Measurements from ENCODE around the gene TMEM33.
A peak's percentile ranks its signal among the peaks of the same experiment; 100 is the strongest.

The TMEM33 gene

GRCh38 chr4:41940834-41941233 is 5.6 kb downstream of the TMEM33 start:
- no peak for DNase-seq

GRCh38 chr4:41943506-41943905 is 8.3 kb downstream of the TMEM33 start:
- DNase-seq = no peak

DNA sequence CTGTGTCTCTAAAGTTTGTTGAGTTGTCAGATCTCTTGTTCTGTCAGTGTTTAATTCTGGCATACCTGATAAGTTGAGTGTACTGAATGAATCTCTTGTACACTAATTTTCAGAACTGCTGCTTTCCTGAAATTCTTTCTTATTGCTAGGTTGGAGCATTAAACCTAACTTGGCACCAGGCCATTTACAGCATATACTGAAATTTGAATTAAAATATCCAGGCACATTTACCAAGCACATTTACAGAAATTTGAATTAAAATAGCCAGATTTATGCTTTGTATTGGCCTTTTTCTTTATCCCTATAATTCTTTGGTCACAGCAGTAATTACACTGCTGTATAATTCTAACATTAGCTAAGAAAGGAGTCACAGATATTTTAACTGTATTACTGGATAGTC is 8.9 kb downstream of the TMEM33 start:
- no peak for DNase-seq

DNA sequence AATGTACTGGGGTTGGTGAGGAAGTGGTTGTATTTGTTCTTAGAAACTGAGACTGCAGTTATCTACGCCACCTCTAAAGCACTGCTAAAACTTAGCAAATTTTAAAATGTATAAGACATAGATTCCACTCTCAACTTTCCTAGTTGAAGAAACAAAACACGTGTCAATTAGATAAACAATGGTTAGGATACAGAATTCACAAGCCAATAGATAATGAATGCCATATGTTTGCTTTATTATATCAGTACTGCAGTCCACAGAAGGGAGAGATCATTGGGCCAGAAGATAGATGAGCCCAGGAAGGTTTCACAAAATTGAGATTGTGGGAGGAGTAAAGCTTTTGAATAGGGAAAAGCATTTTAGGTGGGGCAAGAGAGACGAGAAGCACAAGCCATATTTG is 14.3 kb downstream of the TMEM33 start:
- DNase-seq = no peak

- peak; percentile 73 for DNase-seq
These were observed 22.4 kb downstream of the TMEM33 start for GRCh38 chr4:41957634-41958033.

- DNase-seq = peak; percentile 71
These were observed 27.9 kb downstream of the TMEM33 start for GRCh38 chr4:41963105-41963504.

GRCh38 chr4:41964401-41964800 is 29.2 kb downstream of the TMEM33 start:
- no peak for DNase-seq

DNA sequence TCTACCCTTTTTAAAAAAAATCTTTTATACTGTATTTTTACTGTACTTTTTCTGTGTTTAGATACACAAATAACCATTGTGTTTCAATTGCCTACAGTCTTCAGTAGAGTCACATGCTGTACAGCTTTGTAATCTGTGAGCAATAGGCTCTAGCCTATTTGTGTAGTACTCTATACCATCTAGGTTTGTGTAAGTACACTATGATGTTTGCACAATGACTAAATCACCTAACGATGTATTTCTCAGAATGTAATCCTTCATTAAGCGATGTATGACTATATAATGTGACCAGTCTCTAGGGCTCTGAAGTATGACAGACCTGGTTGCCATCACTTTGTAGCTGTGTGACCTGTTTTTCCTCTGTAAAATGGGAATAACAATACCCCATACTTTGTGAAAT is 32.2 kb downstream of the TMEM33 start:
- no peak for DNase-seq

DNA sequence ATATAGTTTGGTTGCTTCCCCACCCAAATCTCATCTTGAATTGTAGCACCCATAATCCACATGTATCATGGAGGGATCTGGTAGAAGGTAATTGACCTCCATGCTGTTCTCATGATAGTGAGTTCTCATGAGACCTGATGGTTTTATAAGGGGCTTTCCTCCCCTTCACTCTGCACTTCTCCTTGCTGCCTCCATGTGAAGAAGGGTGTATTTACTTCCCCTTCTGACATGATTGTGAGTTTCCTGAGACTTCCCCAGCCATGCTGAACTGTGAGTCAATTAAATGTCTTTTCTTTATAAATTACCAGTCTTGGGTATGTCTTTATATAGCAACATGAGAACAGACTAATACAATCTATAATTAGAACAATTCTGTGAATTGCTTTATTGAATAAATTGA is 34.4 kb downstream of the TMEM33 start:
- no peak for DNase-seq

- DNase-seq = no peak
These were observed 40.1 kb downstream of the TMEM33 start for GRCh38 chr4:41975341-41975740.

DNA sequence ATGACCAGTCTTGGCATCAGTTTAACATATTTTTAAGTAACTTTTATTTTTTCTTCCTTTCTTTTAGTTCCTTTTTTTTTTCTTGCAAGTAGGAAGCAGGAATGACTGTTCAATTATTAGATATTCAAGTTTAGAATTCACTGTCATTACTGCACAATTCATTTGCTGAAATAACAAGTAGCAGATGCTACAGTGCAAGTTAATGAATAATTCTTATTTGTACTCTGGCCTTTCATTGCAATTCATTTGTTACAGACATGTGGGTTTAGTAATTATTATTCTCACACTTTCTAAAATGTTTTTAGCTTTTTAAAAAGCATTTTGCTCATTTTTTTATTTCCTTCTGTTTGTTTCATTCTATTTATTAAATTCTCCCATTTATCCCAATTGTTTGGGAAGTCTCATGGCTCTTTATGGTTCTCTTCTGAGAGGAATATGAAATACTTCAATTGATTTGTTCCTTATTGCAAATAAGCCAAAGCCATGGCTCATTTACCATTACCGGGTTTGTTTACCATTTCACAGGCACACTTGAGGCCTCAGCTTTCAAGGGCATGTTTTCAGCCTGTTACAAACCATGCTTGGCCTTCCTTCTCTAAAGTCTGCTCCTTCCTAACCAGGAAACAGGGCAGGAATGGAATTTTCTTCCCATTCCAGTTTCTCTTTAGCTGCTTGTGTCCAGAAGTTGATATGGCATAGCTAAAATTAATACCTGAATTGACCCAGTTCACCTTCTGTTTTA is 41.7 kb downstream of the TMEM33 start:
- DNase-seq = no peak

DNA sequence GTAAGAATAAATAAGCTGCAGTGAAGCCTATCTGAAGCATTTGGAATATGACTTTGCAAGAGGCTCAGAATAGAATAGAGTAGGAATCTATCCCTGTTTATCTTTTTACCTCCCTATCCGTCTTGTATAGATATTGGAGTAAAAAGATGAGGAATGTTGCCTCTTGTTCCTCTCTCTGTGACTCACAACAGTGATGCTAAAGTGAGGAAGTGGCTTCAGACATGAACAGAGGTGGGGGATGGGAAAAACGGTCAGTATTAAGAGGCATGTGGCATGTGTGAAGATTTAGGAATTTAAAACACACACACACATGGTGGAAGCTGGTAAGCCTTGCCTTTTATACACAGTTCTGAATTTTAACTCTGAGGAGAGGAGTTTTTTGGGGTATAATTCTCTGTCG is 42.5 kb downstream of the TMEM33 start:
- DNase-seq = no peak

DNA sequence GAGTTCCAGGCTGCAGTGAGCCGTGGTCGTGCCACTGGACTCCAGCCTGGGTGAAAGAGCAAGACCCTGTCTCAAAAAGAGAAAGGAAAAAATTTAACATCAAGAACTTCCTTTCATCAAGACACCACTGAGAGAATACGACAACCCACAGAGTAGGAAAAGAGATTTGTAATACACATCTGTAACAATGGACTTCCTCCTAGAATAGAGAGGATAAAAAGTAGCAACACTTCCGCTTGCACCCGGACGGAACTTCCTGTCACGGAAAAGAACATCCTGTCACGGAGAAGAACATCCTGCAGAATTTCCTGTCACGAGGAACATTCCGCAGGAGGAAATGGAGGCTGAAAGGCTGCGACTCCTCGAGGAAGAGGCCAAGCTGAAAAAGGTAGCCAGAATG is 46.2 kb downstream of the TMEM33 start, which contains the start of gene DCAF4L1:
Gene DCAF4L1 (plus strand): TSS at position 301 of the 400 bp plus-strand sequence. CDS start 37 bp downstream, at position 338.
- DNase-seq = no peak

DNA sequence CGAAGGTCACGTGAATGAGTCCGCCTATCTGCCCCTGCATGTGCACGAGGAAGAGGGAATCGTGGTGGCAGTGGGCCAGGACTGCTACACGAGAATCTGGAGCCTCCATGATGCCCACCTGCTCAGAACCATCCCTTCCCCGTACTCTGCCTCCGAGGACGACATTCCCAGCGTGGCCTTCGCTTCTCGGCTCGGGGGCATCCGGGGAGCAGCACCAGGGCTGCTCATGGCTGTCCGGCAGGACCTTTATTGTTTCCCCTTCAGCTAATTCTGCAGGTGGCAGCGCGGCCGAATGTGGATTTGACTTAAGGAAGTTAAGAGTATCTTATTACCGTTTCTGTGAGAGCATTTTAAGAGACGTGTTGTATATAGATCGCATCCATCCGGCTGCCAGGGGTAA is 47.5 kb downstream of the TMEM33 start:
- no peak for DNase-seq

GRCh38 chr4:41985151-41985550 is 49.9 kb downstream of the TMEM33 start:
- no peak for DNase-seq

DNA sequence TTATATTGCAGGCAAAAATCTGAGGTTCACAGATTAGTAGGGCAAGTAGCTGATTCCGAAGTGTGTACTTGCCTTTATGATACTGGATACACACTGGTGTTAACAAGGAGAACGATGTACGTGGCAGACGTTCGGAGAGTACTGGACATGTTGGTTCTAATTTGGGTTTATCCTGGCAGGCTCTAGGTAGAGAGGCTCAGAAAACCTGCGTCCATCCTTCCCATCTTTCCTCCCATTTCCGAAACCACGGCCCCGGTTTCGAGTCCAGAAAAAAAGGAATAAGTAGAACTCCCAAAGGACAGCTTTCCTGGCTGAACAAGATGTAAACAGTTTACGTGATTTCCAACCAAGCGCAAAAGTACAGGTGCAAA is 54.8 kb downstream of the TMEM33 start:
- DNase-seq = no peak

- peak; percentile 97 for DNase-seq
These were observed 55.3 kb downstream of the TMEM33 start, which contains the start of gene SLC30A9 for GRCh38 chr4:41990365-41991111. SLC30A9 (plus strand) TSS chr4:41990530; CDS start chr4:41990652, 122 bp downstream.

DNA sequence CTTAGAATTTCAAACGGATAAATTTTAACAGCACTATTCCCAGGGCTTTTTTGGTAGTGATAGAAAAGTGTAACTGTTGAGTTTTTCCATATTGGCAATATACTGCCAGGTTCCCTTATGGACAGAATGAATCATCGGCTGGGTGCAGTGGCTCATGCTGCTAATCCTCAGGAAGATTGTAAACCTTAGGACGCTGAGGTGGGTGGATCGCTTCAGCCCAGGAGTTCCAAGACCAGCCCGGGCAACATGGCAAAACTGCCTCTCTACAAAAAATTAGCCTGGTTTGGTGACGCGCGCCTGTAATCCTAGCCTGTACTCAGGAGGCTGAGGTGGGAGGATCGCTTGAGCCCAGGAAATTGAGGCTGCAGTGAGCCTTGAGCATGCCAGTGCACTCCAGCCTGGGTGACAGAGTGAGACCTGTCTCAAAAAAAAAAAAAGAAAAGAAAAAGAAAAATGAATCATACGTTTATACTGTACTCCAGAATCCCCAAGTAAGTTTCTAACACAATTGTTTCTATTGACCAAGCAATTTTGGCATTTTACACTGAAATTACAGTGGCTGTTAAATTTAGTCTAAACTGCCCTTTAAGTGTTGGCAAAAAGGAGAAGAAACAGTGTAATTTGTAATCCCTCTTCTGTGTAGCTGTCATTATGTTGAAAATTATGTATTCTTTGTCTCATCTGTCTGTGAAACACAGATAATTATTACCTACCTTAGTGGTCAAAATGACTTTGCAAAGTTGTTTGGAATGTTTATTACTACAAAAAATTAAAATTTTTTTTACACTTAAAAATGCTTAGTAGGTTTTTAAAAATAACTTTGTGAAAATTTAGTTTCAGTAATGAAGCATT is 56.9 kb downstream of the TMEM33 start:
- peak; percentile 9 for DNase-seq

- no peak for DNase-seq
These were observed 58.0 kb downstream of the TMEM33 start for GRCh38 chr4:41992967-41993857.

GRCh38 chr4:41994461-41994985 is 59.3 kb downstream of the TMEM33 start:
- peak; percentile 28 for DNase-seq

DNA sequence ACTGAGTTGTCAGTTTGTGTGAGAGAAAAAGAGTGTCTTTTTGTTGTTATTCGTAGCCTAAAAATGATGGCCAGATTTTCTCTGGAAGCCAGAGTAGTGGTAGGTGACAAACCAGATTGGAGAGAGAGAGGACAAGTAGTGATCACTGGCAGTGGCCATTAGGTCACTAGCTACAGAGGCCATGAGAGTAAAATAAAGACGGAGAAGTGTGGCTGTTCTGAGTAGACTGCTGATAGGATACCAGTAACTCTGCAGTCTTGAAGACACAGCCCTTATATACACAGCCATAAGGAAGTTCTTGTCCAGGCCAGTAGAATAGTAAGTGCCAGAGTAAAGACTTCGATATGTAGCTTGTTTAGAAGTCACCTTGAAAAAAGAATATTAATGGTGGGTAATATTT is 62.8 kb downstream of the TMEM33 start:
- DNase-seq = no peak

DNA sequence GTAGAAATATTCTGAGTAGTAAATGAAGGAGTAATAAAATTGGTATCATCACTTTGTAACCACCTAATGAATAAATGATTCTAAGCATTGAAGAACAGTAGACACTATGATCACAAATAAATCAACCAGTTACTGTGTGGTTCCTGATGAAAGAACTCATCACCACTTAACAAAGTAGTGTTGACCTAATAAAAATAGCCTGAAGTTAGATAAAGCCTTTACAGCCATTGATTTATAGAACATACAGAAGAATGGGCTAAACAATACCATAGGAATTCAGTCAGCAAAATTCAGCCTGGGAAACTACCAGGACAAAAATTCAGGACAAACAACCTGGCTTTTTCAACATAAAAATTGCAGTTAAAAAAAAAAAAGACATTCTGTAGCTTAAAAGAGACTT is 64.1 kb downstream of the TMEM33 start:
- DNase-seq = no peak

Measured in hematopoietic multipotent progenitor cell treated with erythropoietin and hydrocortisone succinate and interleukin-3 and kit ligand, for 8 days (in vitro differentiated cells).